GM21723 (cell line): ENCODE measurements around the gene AOPEP.
A peak's percentile ranks its signal among the peaks of the same experiment; 100 is the strongest.

Source experiments
- ATAC-seq: cut with Tn5 transposase; IDR thresholded peaks from one replicate; pipeline ENCODE4 v1.9.1; 2021; ENCODE audit warnings: mild to moderate bottlenecking, moderate library complexity; ENCODE audit not compliant: unreplicated experiment

AOPEP gene

DNA sequence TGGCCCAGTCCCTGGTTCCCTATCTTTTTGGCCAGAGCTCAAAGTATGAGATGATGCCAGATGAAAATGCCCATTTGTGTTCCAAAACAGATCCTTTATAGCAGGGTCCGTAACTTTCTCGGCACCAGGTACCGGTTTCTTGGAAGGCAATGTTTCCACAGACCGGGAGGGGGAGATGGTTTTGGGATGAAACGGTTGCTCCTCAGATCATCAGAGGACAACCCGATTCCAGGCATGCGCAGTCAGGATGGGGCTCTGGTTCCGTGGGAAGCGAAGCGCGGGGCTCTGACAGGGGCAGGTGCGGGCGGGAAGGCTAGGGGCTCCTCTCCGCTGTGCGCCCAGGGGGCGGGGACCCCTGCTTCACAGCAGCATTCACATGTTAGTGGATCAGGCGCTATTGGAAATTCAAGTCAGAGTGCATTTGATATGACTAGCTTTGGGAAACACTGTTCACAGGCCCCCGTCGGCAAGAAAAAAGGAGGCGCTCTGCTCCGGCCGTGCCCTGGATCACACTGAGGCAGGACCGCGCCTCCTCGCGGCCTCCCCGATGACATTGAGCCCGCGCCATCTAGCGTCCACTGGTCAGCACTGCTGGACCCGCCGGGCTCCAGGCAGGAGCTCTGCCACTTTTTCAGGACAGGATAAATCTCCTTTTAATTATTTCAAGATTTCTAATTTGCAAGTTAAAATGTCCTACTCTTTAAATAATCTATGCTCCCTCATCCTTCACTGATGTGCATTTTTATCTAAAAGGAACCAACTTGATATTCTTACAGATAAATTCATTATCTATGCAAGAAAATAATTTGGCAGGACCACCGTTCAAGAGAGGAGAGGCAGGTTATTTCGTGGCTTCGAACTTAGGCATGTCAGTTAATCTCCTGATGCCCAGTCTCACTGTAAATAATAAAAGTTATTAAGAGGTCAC is 401.0 kb downstream of the AOPEP start:
- peak; percentile 70 for ATAC-seq

DNA sequence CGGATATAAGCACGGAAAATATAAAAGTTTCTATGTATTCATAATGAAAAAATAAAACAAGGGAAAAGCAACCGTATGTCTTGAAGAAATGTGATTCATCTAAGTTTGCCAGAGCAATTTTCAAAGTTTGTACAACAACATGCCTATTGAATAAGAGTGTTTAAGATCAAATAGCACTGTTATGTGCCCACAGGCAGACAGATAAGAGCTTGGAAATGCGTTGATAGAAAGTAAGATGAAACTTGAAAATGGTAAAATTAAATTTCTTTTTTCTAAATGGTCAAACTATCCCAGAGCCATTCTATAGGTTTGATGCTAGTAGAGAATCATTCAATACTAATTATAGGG is 401.7 kb downstream of the AOPEP start:
- ATAC-seq = no peak

- no peak for ATAC-seq
These were observed 403.2 kb downstream of the AOPEP start for GRCh38 chr9:95129476-95130291.

DNA sequence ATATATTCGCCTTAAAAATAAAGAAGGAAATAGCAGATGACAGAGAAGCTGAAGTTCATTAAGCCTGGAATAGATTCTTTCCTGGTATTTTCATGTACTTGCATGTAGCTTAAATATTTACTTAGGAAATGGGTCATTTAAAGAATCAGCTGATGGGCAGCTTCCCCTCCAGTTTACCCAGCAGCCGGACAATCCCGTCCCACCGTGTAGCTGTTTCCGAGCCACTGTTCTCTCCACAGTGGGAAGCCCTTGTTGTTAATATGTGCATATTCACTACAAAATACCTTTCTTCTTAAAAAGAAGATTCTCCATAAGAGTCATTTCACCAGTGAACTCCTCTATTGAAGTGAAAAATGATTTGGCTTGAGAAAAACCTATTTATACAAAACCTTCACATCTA is 404.0 kb downstream of the AOPEP start:
- no peak for ATAC-seq

DNA sequence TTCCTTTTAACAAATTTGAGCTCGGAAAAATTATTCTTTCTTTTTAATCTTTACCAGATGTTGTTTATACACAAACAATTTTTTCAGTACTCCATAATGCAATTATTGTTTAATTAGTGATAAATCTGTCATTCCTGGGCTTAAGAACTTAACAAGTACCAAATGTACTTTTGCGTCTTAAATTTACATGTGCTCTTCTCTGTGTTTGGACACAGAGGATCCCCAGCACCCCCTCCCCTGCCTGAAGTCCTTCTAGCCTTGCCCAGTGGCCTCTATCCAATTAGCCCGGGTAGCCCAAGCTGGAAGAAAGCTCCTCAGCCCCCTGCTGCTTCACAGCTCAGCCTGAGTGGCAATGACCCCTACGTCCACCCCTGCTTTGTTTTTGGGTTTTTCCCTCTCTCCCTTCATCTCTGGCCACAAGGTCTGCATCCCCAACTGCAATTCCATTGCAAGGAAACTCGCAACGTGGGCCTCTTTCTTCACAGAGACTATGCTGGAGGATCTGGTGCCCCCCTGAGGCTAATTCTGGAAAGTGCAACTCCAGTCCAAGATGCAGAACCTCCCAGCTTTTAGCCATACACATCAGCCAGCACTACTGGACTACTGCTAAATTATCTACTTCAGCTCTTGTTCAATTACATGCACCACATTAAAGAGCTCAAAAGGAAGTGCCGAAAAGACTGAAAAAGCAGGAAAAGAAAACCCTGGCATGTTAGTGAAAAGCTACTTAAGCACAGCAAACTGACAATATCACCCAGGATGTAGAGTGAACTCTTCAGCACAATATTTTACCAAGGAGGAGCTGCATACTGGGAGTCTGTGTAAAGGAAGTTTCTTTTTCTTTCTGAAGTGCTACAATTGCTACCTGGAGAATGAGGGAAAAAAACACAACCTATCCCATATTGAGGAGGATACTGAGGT is 404.8 kb downstream of the AOPEP start:
- no peak for ATAC-seq

DNA sequence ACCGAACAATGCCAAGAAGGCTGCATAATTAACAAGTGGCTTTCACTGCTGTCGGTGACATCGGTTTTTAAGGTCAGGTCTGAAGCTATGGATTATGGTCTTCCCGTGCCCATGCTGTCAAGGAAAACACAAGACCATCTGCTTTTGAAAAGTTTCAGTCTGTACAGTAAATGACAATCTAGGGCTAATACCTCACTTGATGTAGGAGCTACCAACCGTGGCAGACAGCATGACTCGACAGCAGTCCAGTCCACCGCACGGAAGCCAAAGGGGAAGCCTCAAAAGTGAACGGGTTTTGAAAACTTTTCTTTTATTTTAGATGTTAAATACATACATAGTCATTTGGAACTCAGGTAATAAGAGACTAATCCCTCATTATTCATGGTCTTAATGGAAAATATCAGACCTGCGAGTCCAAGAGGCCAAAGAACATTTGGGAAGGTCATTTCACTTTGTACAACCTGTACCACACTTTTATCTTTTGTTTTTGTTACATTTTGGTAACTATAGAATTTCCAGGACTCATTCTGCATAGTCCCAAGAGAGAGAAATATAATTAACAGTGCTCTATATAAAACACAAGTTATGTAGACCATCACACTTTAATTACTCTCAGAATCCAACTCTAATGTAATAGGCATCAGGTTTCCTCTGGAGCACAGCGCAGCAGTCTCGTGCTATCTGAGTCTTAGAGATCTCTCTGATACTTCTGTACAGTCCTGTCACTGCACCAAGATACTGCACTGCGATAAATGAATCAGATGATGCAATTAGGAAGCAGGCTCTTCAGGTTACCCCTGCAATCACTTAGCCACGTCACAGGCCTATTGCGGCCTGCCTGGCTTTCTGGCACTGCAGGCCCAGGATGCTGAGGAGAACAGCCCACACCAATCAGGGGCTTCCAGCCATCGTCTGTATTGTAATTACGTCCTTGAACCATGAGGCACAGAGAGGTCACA is 406.1 kb downstream of the AOPEP start:
- ATAC-seq = no peak

- ATAC-seq = no peak
These were observed 406.8 kb downstream of the AOPEP start for GRCh38 chr9:95133325-95133705.

DNA sequence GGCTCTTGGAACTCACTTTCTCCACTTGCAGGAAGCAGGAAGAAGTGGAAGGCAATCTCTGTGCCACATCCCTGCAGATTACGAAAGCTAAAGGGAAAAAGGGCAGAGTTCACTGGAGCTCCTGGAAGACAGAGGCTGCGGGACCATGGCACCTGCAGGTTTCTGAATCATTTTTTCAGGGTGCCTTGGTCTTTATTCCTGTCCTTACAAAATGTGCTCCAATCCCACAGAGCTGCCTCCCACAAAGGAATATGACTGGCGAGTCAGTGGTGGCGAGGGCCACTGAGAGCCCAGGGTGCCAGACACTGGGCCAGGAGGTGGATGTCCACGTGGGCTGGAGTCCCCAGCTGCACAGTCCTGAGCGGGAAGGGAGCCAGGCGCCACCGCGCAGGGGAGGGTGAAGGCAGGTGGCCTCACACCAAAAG is 408.0 kb downstream of the AOPEP start:
- no peak for ATAC-seq

DNA sequence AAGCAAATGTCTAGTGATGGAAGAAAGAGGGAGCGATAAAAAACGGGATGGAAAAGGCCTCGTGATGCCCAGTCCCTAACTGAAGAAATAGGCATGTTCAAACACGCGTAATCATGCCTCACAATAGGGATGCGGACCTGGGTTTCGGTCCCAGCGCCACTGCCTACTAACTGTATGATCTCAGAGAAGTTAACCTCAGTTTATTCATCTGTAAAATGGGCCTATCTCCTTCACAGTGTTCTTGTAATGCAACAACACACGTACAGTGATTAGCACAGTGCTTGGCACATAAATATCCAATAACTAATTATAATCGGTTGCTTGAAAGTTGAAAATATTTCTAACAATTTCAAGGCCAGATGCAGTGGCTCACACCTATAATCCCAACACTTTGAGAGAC is 409.3 kb downstream of the AOPEP start:
- ATAC-seq = no peak
